Left ventricle myocardium inferior (tissue), 1 donor: ENCODE measurements around the gene LRMDA. TPM values are rescaled to one million over a fixed set of nuclear protein-coding genes. Genes with fewer than 3 reads are reported as not detected.

ENCODE experiments used
- DNase-seq: peaks from one replicate; pipeline ENCODE4 v3.0.0-alpha.2; 2020
- H3K27ac ChIP-seq: fragments of 200-600 bp; replicated peaks from 2 replicates; pipeline ENCODE4 v1.8.0; 2021
- H3K27me3 ChIP-seq: fragments of 200-600 bp; 2 replicates; pipeline ENCODE4 v1.8.0; 2021; ENCODE audit warnings: low read depth
- H3K36me3 ChIP-seq: fragments of 200-600 bp; 2 replicates; pipeline ENCODE4 v1.8.0; 2021
- H3K4me1 ChIP-seq: fragments of 200-600 bp; 2 replicates; pipeline ENCODE4 v1.8.0; 2021
- H3K4me3 ChIP-seq: fragments of 200-600 bp; 2 replicates; pipeline ENCODE4 v1.8.0; 2021; ENCODE audit warnings: mild to moderate bottlenecking, moderate library complexity
- H3K9me3 ChIP-seq: fragments of 200-600 bp; replicated peaks from 2 replicates; pipeline ENCODE4 v1.8.0; 2021
- intact Hi-C: fragments of 100-400 bp; cut with micrococcal nuclease; formaldehyde crosslinking; loops from one replicate; pipeline ENCODE4 v1.11.0; 2022
- total RNA-seq: library from RNA; stranded (reverse); fragmentation: NEBNext Ultra II Directional; extraction: Animal tissue kit (Norgen Biotek cat#: 25700); gene quantifications from one replicate; pipeline ENCODE4 v1.2.1, GENCODE V29; 2021
- TF ChIP-seq, protein P1 (sequence below): fragments of 200-600 bp; IDR thresholded peaks from 2 replicates; pipeline ENCODE4 v1.8.0; 2021; ENCODE audit warnings: antibody characterized with exemption, mild to moderate bottlenecking, borderline replicate concordance
- donor health status: DM: no; HTN: yes; CAD: no; lungs with severe emphysema.

Gene LRMDA
- total RNA-seq, 1 donor from 2014 or later = 18.7 TPM

DNA sequence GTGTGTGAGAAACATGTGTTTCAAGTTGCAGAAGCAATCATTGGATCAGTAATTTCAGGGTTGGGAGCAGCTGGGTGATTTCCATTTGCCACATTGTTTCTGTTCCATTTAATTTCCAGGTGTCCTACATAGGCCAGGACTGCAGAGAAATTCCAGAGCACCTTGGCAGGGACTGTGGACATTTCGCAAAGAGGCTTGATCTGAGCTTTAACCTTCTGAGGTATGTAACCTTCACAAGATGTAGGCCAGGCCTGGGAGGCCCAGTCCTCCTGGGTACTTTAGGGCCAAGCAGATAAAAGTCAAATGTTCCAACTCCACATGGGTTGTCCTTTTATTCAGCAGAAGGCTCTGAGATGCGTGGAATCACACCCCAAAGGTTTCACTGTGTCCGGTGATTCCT, 6.9 kb downstream of the LRMDA start:
- intact Hi-C loops = no loop called here
- Histone ChIP-seq H3K27me3 (no peaks in the 10 kb centered on the region), H3K4me1 (peaks cover 18% of the 10 kb centered on the region), H3K9me3 (peaks cover 10% of the 10 kb centered on the region), H3K4me3 (no peak overlapping the region), H3K36me3 (no peaks in the 10 kb centered on the region), H3K27ac (peak overlapping the region; percentile 13)
- DNase-seq = no peak
- TF ChIP-seq, protein P1, sequence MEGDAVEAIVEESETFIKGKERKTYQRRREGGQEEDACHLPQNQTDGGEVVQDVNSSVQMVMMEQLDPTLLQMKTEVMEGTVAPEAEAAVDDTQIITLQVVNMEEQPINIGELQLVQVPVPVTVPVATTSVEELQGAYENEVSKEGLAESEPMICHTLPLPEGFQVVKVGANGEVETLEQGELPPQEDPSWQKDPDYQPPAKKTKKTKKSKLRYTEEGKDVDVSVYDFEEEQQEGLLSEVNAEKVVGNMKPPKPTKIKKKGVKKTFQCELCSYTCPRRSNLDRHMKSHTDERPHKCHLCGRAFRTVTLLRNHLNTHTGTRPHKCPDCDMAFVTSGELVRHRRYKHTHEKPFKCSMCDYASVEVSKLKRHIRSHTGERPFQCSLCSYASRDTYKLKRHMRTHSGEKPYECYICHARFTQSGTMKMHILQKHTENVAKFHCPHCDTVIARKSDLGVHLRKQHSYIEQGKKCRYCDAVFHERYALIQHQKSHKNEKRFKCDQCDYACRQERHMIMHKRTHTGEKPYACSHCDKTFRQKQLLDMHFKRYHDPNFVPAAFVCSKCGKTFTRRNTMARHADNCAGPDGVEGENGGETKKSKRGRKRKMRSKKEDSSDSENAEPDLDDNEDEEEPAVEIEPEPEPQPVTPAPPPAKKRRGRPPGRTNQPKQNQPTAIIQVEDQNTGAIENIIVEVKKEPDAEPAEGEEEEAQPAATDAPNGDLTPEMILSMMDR = no peak

GRCh38 chr10:75439811-75440210, 8.4 kb downstream of the LRMDA start:
- Histone ChIP-seq H3K4me1 (peaks cover 18% of the 10 kb centered on the region), H3K4me3 (no peak overlapping the region), H3K27me3 (no peaks in the 10 kb centered on the region), H3K27ac (no peak overlapping the region), H3K9me3 (peaks cover 25% of the 10 kb centered on the region), H3K36me3 (peaks cover 7% of the 10 kb centered on the region)
- intact Hi-C loops = no loop called here
- TF ChIP-seq, protein P1 = no peak
- DNase-seq = no peak

DNA sequence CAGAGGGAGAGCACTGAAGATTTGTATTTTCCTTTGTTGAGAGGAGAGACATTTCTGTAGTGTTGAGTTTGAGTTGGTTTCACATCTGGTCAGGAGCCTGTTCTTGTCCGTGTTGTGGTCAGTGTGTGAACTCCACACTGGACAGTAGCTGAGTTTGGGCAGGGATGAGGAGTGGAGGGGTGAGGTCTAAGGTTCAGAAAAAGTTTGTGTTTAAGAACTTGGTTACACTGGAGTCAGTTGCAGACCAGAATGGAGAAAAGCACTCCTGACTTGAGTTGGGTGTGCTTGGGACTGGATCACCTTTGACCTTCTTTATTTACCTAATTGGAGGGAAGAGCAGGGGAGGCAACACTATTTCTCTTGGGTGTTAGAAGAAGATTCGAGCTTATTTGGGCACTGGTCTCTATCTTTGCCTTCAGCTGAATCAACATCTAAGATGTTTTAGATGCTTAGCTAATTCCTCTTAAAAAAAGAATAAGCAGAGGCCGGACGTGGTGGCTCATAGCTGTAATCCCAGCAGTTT, 8.9 kb downstream of the LRMDA start:
- intact Hi-C loops = no loop called here
- Histone ChIP-seq H3K9me3 (peaks cover 30% of the 10 kb centered on the region), H3K27ac (no peak overlapping the region), H3K4me3 (no peak overlapping the region), H3K4me1 (peaks cover 18% of the 10 kb centered on the region), H3K27me3 (no peaks in the 10 kb centered on the region), H3K36me3 (peaks cover 9% of the 10 kb centered on the region)
- DNase-seq = no peak
- TF ChIP-seq, protein P1 = no peak

DNA sequence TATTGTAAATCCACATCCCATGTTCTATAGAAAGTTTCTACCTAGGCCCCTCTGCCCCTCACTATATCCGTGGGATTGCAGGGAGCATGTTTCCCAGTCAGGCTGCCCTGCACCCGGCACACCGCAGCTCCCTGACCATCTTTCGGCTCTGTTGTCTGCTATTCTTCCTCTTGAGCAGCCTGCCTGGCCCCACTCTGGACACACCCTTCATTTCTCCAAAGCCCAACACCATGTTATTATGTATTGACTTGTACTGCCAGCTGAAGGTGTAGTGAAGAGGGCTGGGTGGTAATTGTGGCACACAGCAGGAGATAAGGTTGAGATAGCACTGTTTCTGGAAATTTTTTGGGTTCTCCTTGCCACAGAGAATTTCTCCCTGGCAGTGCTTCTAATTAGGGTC, 9.8 kb downstream of the LRMDA start:
- Histone ChIP-seq H3K4me3 (no peak overlapping the region), H3K36me3 (peaks cover 9% of the 10 kb centered on the region), H3K9me3 (peaks cover 38% of the 10 kb centered on the region), H3K27ac (no peak overlapping the region), H3K4me1 (peaks cover 18% of the 10 kb centered on the region), H3K27me3 (no peaks in the 10 kb centered on the region)
- no peak for DNase-seq
- intact Hi-C loops = no loop called here
- TF ChIP-seq, protein P1 = no peak

GRCh38 chr10:75441682-75442081, 10.3 kb downstream of the LRMDA start:
- Histone ChIP-seq H3K4me3 (no peak overlapping the region), H3K27ac (no peak overlapping the region), H3K27me3 (no peaks in the 10 kb centered on the region), H3K9me3 (peaks cover 43% of the 10 kb centered on the region), H3K4me1 (peaks cover 18% of the 10 kb centered on the region), H3K36me3 (peaks cover 9% of the 10 kb centered on the region)
- DNase-seq = no peak
- intact Hi-C loops = no loop called here
- TF ChIP-seq, protein P1 = no peak

GRCh38 chr10:75443362-75443761, 11.9 kb downstream of the LRMDA start:
- peaks cover 46% of the 10 kb centered on the region for H3K9me3 ChIP-seq
- H3K4me1 ChIP-seq = peaks cover 19% of the 10 kb centered on the region
- no peak for DNase-seq
- H3K27ac ChIP-seq = no peak overlapping the region
- intact Hi-C loops = no loop called here
- TF ChIP-seq, protein P1 = no peak
- H3K27me3 ChIP-seq = no peaks in the 10 kb centered on the region
- no peak overlapping the region for H3K4me3 ChIP-seq
- peaks cover 9% of the 10 kb centered on the region for H3K36me3 ChIP-seq
